ENCODE data around the gene ALPK3.

GRCh38 chr15:84793431-84794161 lies 23.6 kb upstream of the ALPK3 start:
- TF ChIP-seq CTCF (IDR thresholded peaks at IDR 0.05) (no peak), POLR2A (IDR thresholded peaks at IDR 0.05) (no peak), POLR2AphosphoS5 (IDR thresholded peaks at IDR 0.05) (no peak)

All from stomach (tissue), 4 donors.